ENCODE results near the gene ME1.

Gene ME1

GRCh38 chr6:83221276-83221675, 209.6 kb downstream of the ME1 start:
- Histone ChIP-seq H3K79me2 (ENCODE audit: insufficient read depth, low read length) (no peaks in the 10 kb centered on the region), H3K9me2 (replicated peaks; ENCODE audit: low read depth, low read length) (no peaks in the 10 kb centered on the region), H4K20me1 (ENCODE audit: insufficient read depth, low read length, poor library complexity, severe bottlenecking) (no peaks in the 10 kb centered on the region), H3K4me1 (ENCODE audit: insufficient read depth, low read length, poor library complexity, severe bottlenecking) (no peaks in the 10 kb centered on the region), H3K4me3 (ENCODE audit: low read length, poor library complexity, severe bottlenecking) (no peak overlapping the region), H3F3A (ENCODE audit: low read depth) (no peaks in the 10 kb centered on the region), H3K27me3 (ENCODE audit: insufficient read depth, low read length, poor library complexity, severe bottlenecking) (no peaks in the 10 kb centered on the region), H2AFZ (ENCODE audit: low read length) (no peak overlapping the region), H3K9me3 (ENCODE audit: insufficient read depth, low read depth, low read length) (no peaks in the 10 kb centered on the region), H3K36me3 (ENCODE audit: insufficient read depth, low read length) (no peaks in the 10 kb centered on the region), H3K4me2 (ENCODE audit: low read depth, low read length, poor library complexity, severe bottlenecking) (no peak overlapping the region), H3K9ac (ENCODE audit: low read depth, low read length, poor library complexity, severe bottlenecking) (no peak overlapping the region)
- TF ChIP-seq EZH2phosphoT487 (IDR thresholded peaks at IDR 0.05; ENCODE audit: borderline replicate concordance), result no peak
- TF ChIP-seq CTCF (conservative IDR thresholded peaks at IDR 0.05; ENCODE audit: low read length), result no peak

- no peak overlapping the region for H2AFZ ChIP-seq (ENCODE audit: low read length)
- no peak overlapping the region for H3K9ac ChIP-seq (ENCODE audit: low read depth, low read length, poor library complexity, severe bottlenecking)
- H3K27me3 ChIP-seq (ENCODE audit: insufficient read depth, low read length, poor library complexity, severe bottlenecking), result no peaks in the 10 kb centered on the region
- no peaks in the 10 kb centered on the region for H3K4me1 ChIP-seq (ENCODE audit: insufficient read depth, low read length, poor library complexity, severe bottlenecking)
- no peak overlapping the region for H3K4me3 ChIP-seq (ENCODE audit: low read length, poor library complexity, severe bottlenecking)
- H3K4me2 ChIP-seq (ENCODE audit: low read depth, low read length, poor library complexity, severe bottlenecking), result no peak overlapping the region
- H4K20me1 ChIP-seq (ENCODE audit: insufficient read depth, low read length, poor library complexity, severe bottlenecking), result no peaks in the 10 kb centered on the region
- TF ChIP-seq CTCF (conservative IDR thresholded peaks at IDR 0.05; ENCODE audit: low read length), result no peak
- TF ChIP-seq EZH2phosphoT487 (IDR thresholded peaks at IDR 0.05; ENCODE audit: borderline replicate concordance), result no peak
- no peaks in the 10 kb centered on the region for H3F3A ChIP-seq (ENCODE audit: low read depth)
- no peaks in the 10 kb centered on the region for H3K9me2 ChIP-seq (replicated peaks; ENCODE audit: low read depth, low read length)
- H3K79me2 ChIP-seq (ENCODE audit: insufficient read depth, low read length), result no peaks in the 10 kb centered on the region
- no peaks in the 10 kb centered on the region for H3K9me3 ChIP-seq (ENCODE audit: insufficient read depth, low read depth, low read length)
- H3K36me3 ChIP-seq (ENCODE audit: insufficient read depth, low read length), result no peaks in the 10 kb centered on the region
Observed at GRCh38 chr6:83220121-83220520, 210.7 kb downstream of the ME1 start.

- H3K79me2 ChIP-seq (ENCODE audit: insufficient read depth, low read length), result no peaks in the 10 kb centered on the region
- no peaks in the 10 kb centered on the region for H3K36me3 ChIP-seq (ENCODE audit: insufficient read depth, low read length)
- H3K4me2 ChIP-seq (ENCODE audit: low read depth, low read length, poor library complexity, severe bottlenecking), result no peak overlapping the region
- H2AFZ ChIP-seq (ENCODE audit: low read length), result 0 out of 2 replicates have a peak overlapping the region, but pooled peaks have one; percentile 33
- no peak for TF ChIP-seq CTCF (conservative IDR thresholded peaks at IDR 0.05; ENCODE audit: low read length)
- TF ChIP-seq EZH2phosphoT487 (IDR thresholded peaks at IDR 0.05; ENCODE audit: borderline replicate concordance), result no peak
- H3K9me3 ChIP-seq (ENCODE audit: insufficient read depth, low read depth, low read length), result no peaks in the 10 kb centered on the region
- H3K9me2 ChIP-seq (replicated peaks; ENCODE audit: low read depth, low read length), result no peaks in the 10 kb centered on the region
- no peaks in the 10 kb centered on the region for H3K27me3 ChIP-seq (ENCODE audit: insufficient read depth, low read length, poor library complexity, severe bottlenecking)
- H4K20me1 ChIP-seq (ENCODE audit: insufficient read depth, low read length, poor library complexity, severe bottlenecking), result no peaks in the 10 kb centered on the region
- H3F3A ChIP-seq (ENCODE audit: low read depth), result no peaks in the 10 kb centered on the region
- no peak overlapping the region for H3K4me3 ChIP-seq (ENCODE audit: low read length, poor library complexity, severe bottlenecking)
- H3K4me1 ChIP-seq (ENCODE audit: insufficient read depth, low read length, poor library complexity, severe bottlenecking), result no peaks in the 10 kb centered on the region
- H3K9ac ChIP-seq (ENCODE audit: low read depth, low read length, poor library complexity, severe bottlenecking), result no peak overlapping the region
Observed at GRCh38 chr6:83218646-83219045, 212.2 kb downstream of the ME1 start.
